ENCODE data around the gene NATD1.

NATD1 gene

GRCh38 chr17:21209511-21210175 lies 43.6 kb downstream of the NATD1 start:
- Histone ChIP-seq H3K4me3 (ENCODE audit: low read length) (no peak overlapping the region), H3K9me3 (ENCODE audit: insufficient read depth, low read length) (no peaks in the 10 kb centered on the region), H3K79me2 (ENCODE audit: low read length) (peaks cover 85% of the 10 kb centered on the region), H3K36me3 (replicated peaks; ENCODE audit: low read depth, low read length) (no peaks in the 10 kb centered on the region), H3K27ac (ENCODE audit: low read length) (no peak overlapping the region), H3K9ac (ENCODE audit: low read length) (no peak overlapping the region), H3K4me1 (ENCODE audit: low read length) (peaks cover 8% of the 10 kb centered on the region), H3K27me3 (ENCODE audit: low read depth, low read length) (no peaks in the 10 kb centered on the region), H2AFZ (ENCODE audit: low read depth, low read length) (no peak overlapping the region), H3K4me2 (ENCODE audit: low read length) (no peak overlapping the region), H4K20me1 (ENCODE audit: insufficient read depth, low read length) (peaks cover 5% of the 10 kb centered on the region; the same call in 1 of the 2 replicates)
- no peak for TF ChIP-seq CTCF (IDR thresholded peaks at IDR 0.05; ENCODE audit: low read depth, low read length)
- no peak for TF ChIP-seq EZH2phosphoT487 (IDR thresholded peaks at IDR 0.05; ENCODE audit: low read depth)

GRCh38 chr17:21208352-21208751 lies 44.9 kb downstream of the NATD1 start:
- no peaks in the 10 kb centered on the region for H3K9me3 ChIP-seq (ENCODE audit: insufficient read depth, low read length)
- H3K4me1 ChIP-seq (ENCODE audit: low read length) = peaks cover 8% of the 10 kb centered on the region
- H3K4me3 ChIP-seq (ENCODE audit: low read length) = no peak overlapping the region
- H2AFZ ChIP-seq (ENCODE audit: low read depth, low read length) = no peak overlapping the region
- no peaks in the 10 kb centered on the region for H3K36me3 ChIP-seq (replicated peaks; ENCODE audit: low read depth, low read length)
- no peak for TF ChIP-seq EZH2phosphoT487 (IDR thresholded peaks at IDR 0.05; ENCODE audit: low read depth)
- no peak for TF ChIP-seq CTCF (IDR thresholded peaks at IDR 0.05; ENCODE audit: low read depth, low read length)
- no peak overlapping the region for H3K9ac ChIP-seq (ENCODE audit: low read length)
- no peak overlapping the region for H3K4me2 ChIP-seq (ENCODE audit: low read length)
- H3K27ac ChIP-seq (ENCODE audit: low read length) = no peak overlapping the region
- peaks cover 79% of the 10 kb centered on the region for H3K79me2 ChIP-seq (ENCODE audit: low read length)
- peaks cover 5% of the 10 kb centered on the region; the same call in 1 of the 2 replicates for H4K20me1 ChIP-seq (ENCODE audit: insufficient read depth, low read length)
- H3K27me3 ChIP-seq (ENCODE audit: low read depth, low read length) = no peaks in the 10 kb centered on the region

- H3K4me2 ChIP-seq (ENCODE audit: low read length) = no peak overlapping the region
- no peak overlapping the region for H3K27ac ChIP-seq (ENCODE audit: low read length)
- H3K27me3 ChIP-seq (ENCODE audit: low read depth, low read length) = no peaks in the 10 kb centered on the region
- TF ChIP-seq EZH2phosphoT487 (IDR thresholded peaks at IDR 0.05; ENCODE audit: low read depth) = no peak
- TF ChIP-seq CTCF (IDR thresholded peaks at IDR 0.05; ENCODE audit: low read depth, low read length) = no peak
- H2AFZ ChIP-seq (ENCODE audit: low read depth, low read length) = no peak overlapping the region
- H3K9me3 ChIP-seq (ENCODE audit: insufficient read depth, low read length) = no peaks in the 10 kb centered on the region
- no peak overlapping the region for H3K9ac ChIP-seq (ENCODE audit: low read length)
- no peak overlapping the region for H3K4me3 ChIP-seq (ENCODE audit: low read length)
- H3K79me2 ChIP-seq (ENCODE audit: low read length) = peaks cover 72% of the 10 kb centered on the region
- H4K20me1 ChIP-seq (ENCODE audit: insufficient read depth, low read length) = 0 out of 2 replicates have a peak, but pooled peaks cover 3% of the 10 kb centered on the region
- no peaks in the 10 kb centered on the region for H3K4me1 ChIP-seq (ENCODE audit: low read length)
- no peaks in the 10 kb centered on the region for H3K36me3 ChIP-seq (replicated peaks; ENCODE audit: low read depth, low read length)
Measured at GRCh38 chr17:21204935-21205334, 48.3 kb downstream of the NATD1 start.

GRCh38 chr17:21202512-21202911 lies 50.7 kb downstream of the NATD1 start:
- Histone ChIP-seq H3K4me3 (ENCODE audit: low read length) (no peak overlapping the region), H3K9ac (ENCODE audit: low read length) (no peak overlapping the region), H3K27ac (ENCODE audit: low read length) (no peak overlapping the region), H2AFZ (ENCODE audit: low read depth, low read length) (no peak overlapping the region), H3K36me3 (replicated peaks; ENCODE audit: low read depth, low read length) (no peaks in the 10 kb centered on the region), H3K27me3 (ENCODE audit: low read depth, low read length) (no peaks in the 10 kb centered on the region), H3K9me3 (ENCODE audit: insufficient read depth, low read length) (no peaks in the 10 kb centered on the region), H3K4me2 (ENCODE audit: low read length) (no peak overlapping the region), H4K20me1 (ENCODE audit: insufficient read depth, low read length) (0 out of 2 replicates have a peak, but pooled peaks cover 3% of the 10 kb centered on the region), H3K4me1 (ENCODE audit: low read length) (no peaks in the 10 kb centered on the region), H3K79me2 (ENCODE audit: low read length) (peaks cover 61% of the 10 kb centered on the region)
- no peak for TF ChIP-seq CTCF (IDR thresholded peaks at IDR 0.05; ENCODE audit: low read depth, low read length)
- TF ChIP-seq EZH2phosphoT487 (IDR thresholded peaks at IDR 0.05; ENCODE audit: low read depth) = no peak
